ENCODE measurements around the gene CLDN20. TPM values are rescaled to one million over a fixed set of nuclear protein-coding genes. Genes with fewer than 3 reads are reported as not detected.
"Not testable (repeated sequence)": the region's sequence is repeated elsewhere in the genome, so short reads cannot be mapped to it uniquely, and the experiment has no call there.

The CLDN20 gene
- total and polyA plus RNA-seq, 8 donors = 0.07 TPM; not detected in 7

DNA sequence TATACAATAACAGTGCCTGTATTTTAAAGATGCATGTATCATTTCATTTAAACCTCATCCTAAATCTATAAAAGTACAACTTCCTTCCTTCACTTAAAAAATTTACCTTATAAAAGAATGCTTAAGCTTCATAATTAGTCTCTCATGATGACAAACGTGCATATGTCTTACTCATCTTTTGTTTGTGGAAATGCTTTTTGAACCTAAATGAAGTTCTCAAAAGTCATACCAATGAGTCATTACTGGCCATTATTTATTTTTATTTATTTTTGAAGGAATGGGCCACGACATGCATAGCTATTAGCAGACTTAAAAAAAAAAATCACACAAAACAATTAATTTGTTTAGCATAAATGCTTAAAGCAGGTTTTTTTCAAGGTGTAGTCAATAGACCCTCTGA lies 46.8 kb downstream of the CLDN20 start:
- Histone ChIP-seq H3K4me3 (no peak overlapping the region), H3K27me3 (no peaks in the 10 kb centered on the region), H3K9me3 (no peaks in the 10 kb centered on the region), H3K4me1 (peaks cover 0 to 17% (median 3%) of the 10 kb centered on the region in 3 donors), H3K36me3 (peaks cover 0 to 7% (median 0%) of the 10 kb centered on the region in 3 donors), H3K27ac (no peak overlapping the region)
- intact Hi-C loops (cut with DNase I) = no loop called here
- no peak for TF ChIP-seq CTCF (IDR thresholded peaks at IDR 0.05)
- FAIRE-seq = no peak
- WGBS, 2 donors = 63 to 85% methylated on average over 2 of the region's 2 CpGs
- no peak for DNase-seq
- ATAC-seq = no peak

DNA sequence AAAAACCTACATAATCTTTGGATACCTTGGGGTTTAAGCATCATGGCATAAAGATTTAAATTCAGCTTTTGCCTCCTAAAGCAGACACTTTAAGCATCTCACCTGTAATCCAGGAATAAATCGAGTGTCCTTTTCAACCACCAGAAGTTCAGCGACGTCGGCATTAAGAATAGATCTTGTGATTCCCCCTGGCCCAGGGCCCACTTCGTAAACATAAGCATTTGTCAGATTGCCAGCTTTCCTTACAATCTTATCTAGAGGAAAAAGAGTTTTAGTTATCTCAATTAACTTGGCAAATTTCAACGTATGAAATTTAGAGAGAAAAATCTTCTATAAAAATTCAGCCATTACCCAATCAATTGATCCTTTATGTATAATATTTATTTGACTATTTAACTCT lies 47.3 kb downstream of the CLDN20 start:
- ATAC-seq = no peak
- no peak for TF ChIP-seq CTCF (IDR thresholded peaks at IDR 0.05)
- no peak for DNase-seq
- no peak overlapping the region for H3K27ac ChIP-seq
- no peaks in the 10 kb centered on the region for H3K9me3 ChIP-seq
- intact Hi-C loops (cut with DNase I) = no loop called here
- H3K4me3 ChIP-seq = no peak overlapping the region
- no peak for FAIRE-seq
- H3K27me3 ChIP-seq = no peaks in the 10 kb centered on the region
- 11 to 14% methylated on average over 6 of the region's 6 CpGs for WGBS, 2 donors
- H3K4me1 ChIP-seq = peaks cover 0 to 20% (median 3%) of the 10 kb centered on the region in 3 donors
- H3K36me3 ChIP-seq = peaks cover 0 to 4% (median 0%) of the 10 kb centered on the region in 3 donors

DNA sequence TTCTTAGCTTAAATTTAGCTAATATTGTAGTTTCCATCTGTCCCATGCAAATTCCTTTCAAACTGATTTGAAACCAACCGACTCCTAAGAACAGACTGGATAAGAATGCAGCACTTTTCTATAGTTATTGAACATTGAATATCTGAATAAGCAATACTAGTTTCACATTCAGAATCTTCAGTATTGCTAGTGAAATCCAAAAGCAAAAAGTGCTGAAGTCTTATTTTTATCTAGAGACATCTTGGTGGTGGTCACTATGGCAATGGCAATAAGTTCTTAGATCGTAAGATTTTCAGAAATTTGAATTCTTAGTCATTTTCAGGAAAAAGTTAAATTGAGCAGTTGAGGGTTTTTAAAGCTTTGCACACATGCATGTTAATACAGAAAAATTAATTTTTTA lies 47.8 kb downstream of the CLDN20 start:
- H3K9me3 ChIP-seq = no peaks in the 10 kb centered on the region
- intact Hi-C loops (cut with DNase I) = no loop called here
- FAIRE-seq (no peak), ATAC-seq (no peak), DNase-seq (no peak)
- TF ChIP-seq CTCF (IDR thresholded peaks at IDR 0.05) = no peak
- peaks cover 0 to 20% (median 3%) of the 10 kb centered on the region in 3 donors for H3K4me1 ChIP-seq
- no peak overlapping the region for H3K27ac ChIP-seq
- H3K4me3 ChIP-seq = no peak overlapping the region
- H3K36me3 ChIP-seq = no peaks in the 10 kb centered on the region
- no peaks in the 10 kb centered on the region for H3K27me3 ChIP-seq
- 79 to 83% methylated on average over 2 of the region's 2 CpGs for WGBS, 2 donors

GRCh38 chr6:155312950-155313349 lies 49.1 kb downstream of the CLDN20 start:
- intact Hi-C loops (cut with DNase I); H3K9me3 ChIP-seq; ATAC-seq; H3K27ac ChIP-seq; FAIRE-seq; H3K36me3 ChIP-seq; DNase-seq; H3K27me3 ChIP-seq: not testable (repeated sequence)
- Histone ChIP-seq H3K4me3 (peak overlapping the region in 1 of 4 donors; percentile 86), H3K4me1 (peaks cover 0 to 20% (median 3%) of the 10 kb centered on the region in 3 donors)
- WGBS, 2 donors = 85 to 92% methylated on average over 7 of the region's 7 CpGs

- Histone ChIP-seq H3K27ac (peak overlapping the region; percentile 83 to 95 (median 89)), H3K36me3 (no peaks in the 10 kb centered on the region), H3K4me3 (peak overlapping the region; percentile 62 to 86 (median 76)), H3K27me3 (no peaks in the 10 kb centered on the region), H3K9me3 (no peaks in the 10 kb centered on the region), H3K4me1 (peaks cover 0 to 20% (median 3%) of the 10 kb centered on the region in 3 donors)
- intact Hi-C loops (cut with DNase I) = no loop called here
- DNase-seq = no peak
- peak in 3 of 4 donors; percentile 12 to 23 (median 18) for ATAC-seq
- no peak for TF ChIP-seq CTCF (IDR thresholded peaks at IDR 0.05)
- 0% methylated on average over 15 of the region's 15 CpGs for WGBS, 2 donors
- FAIRE-seq = no peak
These were observed 49.8 kb downstream of the CLDN20 start for GRCh38 chr6:155313602-155314091.
